ENCODE data around the gene NEK7.
A peak's percentile ranks its signal among the peaks of the same experiment; 100 is the strongest.

Gene NEK7

DNA sequence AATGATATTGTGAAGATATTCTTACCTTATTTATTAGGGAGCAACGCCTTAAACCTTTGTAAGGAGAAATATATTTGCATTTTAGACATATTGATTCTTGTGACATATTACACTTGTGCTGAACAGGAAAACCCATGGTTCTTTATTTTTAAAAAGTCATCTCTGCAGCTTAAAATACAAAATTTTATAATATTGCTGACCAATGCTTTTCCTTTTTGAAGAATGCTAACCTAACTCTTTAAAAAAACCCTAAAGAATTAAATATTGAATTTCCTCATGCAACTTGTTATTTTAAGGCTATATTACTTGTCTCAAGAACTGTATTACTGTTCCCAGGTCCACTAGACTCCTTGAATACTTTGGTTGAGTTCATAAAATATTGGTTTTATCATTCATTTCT is 99.0 kb downstream of the NEK7 start:
- no peak overlapping the region for H3K4me2 ChIP-seq (ENCODE audit: low read length)
- peaks cover 36% of the 10 kb centered on the region for H3K4me1 ChIP-seq (ENCODE audit: low read length)
- no peak for TF ChIP-seq CTCF (IDR thresholded peaks at IDR 0.05; ENCODE audit: low read depth, low read length)
- no peak for TF ChIP-seq EZH2phosphoT487 (IDR thresholded peaks at IDR 0.05; ENCODE audit: low read depth)
- H3K36me3 ChIP-seq (replicated peaks; ENCODE audit: low read depth, low read length): no peaks in the 10 kb centered on the region
- no peaks in the 10 kb centered on the region for H3K79me2 ChIP-seq (ENCODE audit: low read length)
- H2AFZ ChIP-seq (ENCODE audit: low read depth, low read length): no peak overlapping the region
- no peak overlapping the region for H3K4me3 ChIP-seq (ENCODE audit: low read length)
- no peak overlapping the region for H3K27ac ChIP-seq (ENCODE audit: low read length)
- peaks cover 41% of the 10 kb centered on the region for H3K27me3 ChIP-seq (ENCODE audit: low read depth, low read length)
- no peak overlapping the region for H3K9ac ChIP-seq (ENCODE audit: low read length)
- H3K9me3 ChIP-seq (ENCODE audit: insufficient read depth, low read length): no peaks in the 10 kb centered on the region
- peaks cover 36% of the 10 kb centered on the region; the same call in 1 of the 2 replicates for H4K20me1 ChIP-seq (ENCODE audit: insufficient read depth, low read length)

DNA sequence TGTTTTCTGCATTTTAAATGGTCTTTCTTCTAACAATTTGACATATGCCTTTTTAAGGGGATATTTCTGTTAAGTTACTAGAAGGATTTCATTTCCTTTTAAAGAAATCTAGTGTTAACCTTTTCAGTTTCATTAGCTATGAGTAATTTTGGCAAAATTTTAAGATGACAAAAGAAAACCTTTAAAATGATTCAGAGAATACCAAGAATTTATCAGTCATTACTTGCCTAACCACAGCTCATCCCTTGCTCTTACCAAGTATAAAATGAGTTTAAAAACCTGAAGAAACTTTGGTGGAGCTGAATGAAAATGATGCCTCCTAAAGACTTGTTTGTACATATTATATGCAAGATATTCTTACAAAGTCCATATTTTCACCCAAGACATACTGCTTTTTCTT is 101.7 kb downstream of the NEK7 start:
- Histone ChIP-seq H3K4me3 (ENCODE audit: low read length) (no peak overlapping the region), H3K4me1 (ENCODE audit: low read length) (peaks cover 27% of the 10 kb centered on the region), H3K27me3 (ENCODE audit: low read depth, low read length) (peaks cover 53% of the 10 kb centered on the region), H4K20me1 (ENCODE audit: insufficient read depth, low read length) (peaks cover 34% of the 10 kb centered on the region; the same call in 1 of the 2 replicates), H3K27ac (ENCODE audit: low read length) (0 out of 2 replicates have a peak overlapping the region, but pooled peaks have one; percentile 5), H3K9ac (ENCODE audit: low read length) (no peak overlapping the region), H2AFZ (ENCODE audit: low read depth, low read length) (no peak overlapping the region), H3K79me2 (ENCODE audit: low read length) (no peaks in the 10 kb centered on the region), H3K4me2 (ENCODE audit: low read length) (peak overlapping the region; percentile 44), H3K36me3 (replicated peaks; ENCODE audit: low read depth, low read length) (no peaks in the 10 kb centered on the region), H3K9me3 (ENCODE audit: insufficient read depth, low read length) (no peaks in the 10 kb centered on the region)
- TF ChIP-seq CTCF (IDR thresholded peaks at IDR 0.05; ENCODE audit: low read depth, low read length) (no peak), EZH2phosphoT487 (IDR thresholded peaks at IDR 0.05; ENCODE audit: low read depth) (no peak)

DNA sequence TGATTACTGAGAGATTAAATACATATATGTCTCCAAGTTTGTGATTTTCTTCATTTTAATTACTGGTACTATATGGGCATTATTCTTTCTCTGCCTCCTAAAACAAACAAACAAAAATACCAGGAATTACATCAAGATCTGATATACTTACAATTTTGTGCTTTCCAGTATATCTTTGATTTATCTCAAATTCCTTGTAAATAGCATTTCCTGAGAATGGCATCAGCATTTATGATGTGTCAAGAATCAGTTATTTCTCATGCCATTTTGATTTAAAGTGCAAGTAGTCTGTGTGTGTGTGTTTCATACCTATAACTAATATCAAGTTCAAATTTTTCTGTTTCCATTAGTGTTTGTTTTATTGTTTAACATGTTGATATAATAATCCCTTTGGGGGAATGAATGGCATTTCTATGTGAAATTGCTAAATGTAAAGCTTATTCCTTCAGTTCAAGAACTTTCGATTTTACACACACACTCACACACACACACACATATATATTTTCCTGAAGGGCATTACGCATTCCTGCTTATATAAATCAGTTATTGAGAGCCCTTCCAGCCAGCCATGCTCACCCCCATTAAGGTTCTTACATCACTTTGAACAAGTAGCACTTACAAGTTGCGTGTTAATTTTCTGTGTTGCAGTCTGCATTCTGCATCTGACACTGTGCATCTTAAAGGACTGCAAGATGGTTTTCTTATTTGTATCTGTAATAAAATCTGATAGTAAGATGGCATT is 102.7 kb downstream of the NEK7 start:
- Histone ChIP-seq H3K9me3 (ENCODE audit: insufficient read depth, low read length) (no peaks in the 10 kb centered on the region), H3K9ac (ENCODE audit: low read length) (no peak overlapping the region), H3K79me2 (ENCODE audit: low read length) (no peaks in the 10 kb centered on the region), H3K4me2 (ENCODE audit: low read length) (no peak overlapping the region), H3K4me1 (ENCODE audit: low read length) (peaks cover 17% of the 10 kb centered on the region), H3K27me3 (ENCODE audit: low read depth, low read length) (peaks cover 50% of the 10 kb centered on the region), H4K20me1 (ENCODE audit: insufficient read depth, low read length) (peaks cover 27% of the 10 kb centered on the region; the same call in 1 of the 2 replicates), H3K36me3 (replicated peaks; ENCODE audit: low read depth, low read length) (no peaks in the 10 kb centered on the region), H2AFZ (ENCODE audit: low read depth, low read length) (no peak overlapping the region), H3K4me3 (ENCODE audit: low read length) (no peak overlapping the region), H3K27ac (ENCODE audit: low read length) (no peak overlapping the region)
- TF ChIP-seq CTCF (IDR thresholded peaks at IDR 0.05; ENCODE audit: low read depth, low read length): no peak

DNA sequence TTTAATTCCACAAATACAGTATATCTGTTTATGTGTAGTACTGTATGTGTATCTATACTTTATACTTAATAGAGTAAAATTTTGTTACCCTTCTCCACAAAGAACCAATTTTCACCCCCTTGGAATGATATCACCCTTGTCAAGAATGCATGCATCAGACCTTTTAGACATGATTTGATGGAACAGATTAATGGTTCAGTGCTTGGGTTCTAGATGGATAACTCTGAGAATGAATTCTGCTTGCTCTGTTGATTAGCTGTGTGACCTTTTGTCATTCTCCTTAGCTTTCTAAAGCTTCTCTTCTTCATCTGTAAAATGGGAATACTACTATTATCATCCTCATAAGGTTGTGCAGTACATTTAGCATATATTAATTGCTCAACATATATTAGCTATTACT is 105.1 kb downstream of the NEK7 start:
- Histone ChIP-seq H4K20me1 (ENCODE audit: insufficient read depth, low read length) (peaks cover 13% of the 10 kb centered on the region; the same call in 1 of the 2 replicates), H3K27me3 (ENCODE audit: low read depth, low read length) (peaks cover 26% of the 10 kb centered on the region), H3K4me2 (ENCODE audit: low read length) (no peak overlapping the region), H3K4me3 (ENCODE audit: low read length) (no peak overlapping the region), H3K9ac (ENCODE audit: low read length) (no peak overlapping the region), H3K9me3 (ENCODE audit: insufficient read depth, low read length) (no peaks in the 10 kb centered on the region), H3K36me3 (replicated peaks; ENCODE audit: low read depth, low read length) (no peaks in the 10 kb centered on the region), H3K4me1 (ENCODE audit: low read length) (peaks cover 12% of the 10 kb centered on the region), H3K79me2 (ENCODE audit: low read length) (no peaks in the 10 kb centered on the region), H3K27ac (ENCODE audit: low read length) (no peak overlapping the region), H2AFZ (ENCODE audit: low read depth, low read length) (no peak overlapping the region)
- TF ChIP-seq CTCF (IDR thresholded peaks at IDR 0.05; ENCODE audit: low read depth, low read length): no peak
- TF ChIP-seq EZH2phosphoT487 (IDR thresholded peaks at IDR 0.05; ENCODE audit: low read depth): no peak

All from OCI-LY3 (cell line).